Neural crest cell (in vitro differentiated cells): Measurements from ENCODE around the gene BCKDHB. TPM values are rescaled to one million over a fixed set of nuclear protein-coding genes. Genes with fewer than 3 reads are reported as not detected.
"Not testable (repeated sequence)": the region's sequence is repeated elsewhere in the genome, so short reads cannot be mapped to it uniquely, and the experiment has no call there.

Experiments used
- DNase-seq: peaks from one replicate; pipeline ENCODE4 v3.0.0; 2021; ENCODE audit warnings: low read depth, mixed read lengths, low spot score
- H3K27ac Mint-ChIP-seq: one replicate; pipeline ENCODE4 v1.8.0; 2021; ENCODE audit warnings: mild to moderate bottlenecking, mixed read lengths; ENCODE audit not compliant: unreplicated experiment
- H3K27me3 Mint-ChIP-seq: 2 replicates; pipeline ENCODE4 v1.8.0; 2021; ENCODE audit warnings: low read depth, mild to moderate bottlenecking, mixed read lengths
- H3K36me3 Mint-ChIP-seq: 2 replicates; pipeline ENCODE4 v1.8.0; 2021; ENCODE audit warnings: low read depth, mild to moderate bottlenecking, mixed read lengths
- H3K4me1 Mint-ChIP-seq: 2 replicates; pipeline ENCODE4 v1.8.0; 2021; ENCODE audit warnings: mixed read lengths
- H3K4me3 Mint-ChIP-seq: one replicate; pipeline ENCODE4 v1.8.0; 2021; ENCODE audit warnings: mild to moderate bottlenecking, mixed read lengths
- H3K9me3 Mint-ChIP-seq: 2 replicates; pipeline ENCODE4 v1.8.0; 2021; ENCODE audit warnings: mixed read lengths
- CTCF ChIP-seq: fragments of 200-600 bp; sonication (generic); conservative IDR thresholded peaks from 2 replicates; pipeline ENCODE4 v1.5.0; 2021; ENCODE audit warnings: antibody characterized with exemption, mild to moderate bottlenecking
- total RNA-seq: library from RNA; stranded (reverse); gene quantifications from 2 replicates; pipeline ENCODE4 v1.2.1, GENCODE V29; 2021

BCKDHB gene
- total RNA-seq, 1 donor from 2014 or later = 27.0 TPM

- TF ChIP-seq CTCF = no peak
- Mint-ChIP-seq H3K4me1 (no peaks in the 10 kb centered on the region), H3K27ac (no peak overlapping the region), H3K36me3 (peaks cover 6% of the 10 kb centered on the region), H3K9me3 (no peaks in the 10 kb centered on the region), H3K27me3 (no peaks in the 10 kb centered on the region), H3K4me3 (no peak overlapping the region)
- no peak for DNase-seq
Observed at GRCh38 chr6:80234401-80234800, 127.9 kb downstream of the BCKDHB start.

GRCh38 chr6:80234908-80235307, 128.4 kb downstream of the BCKDHB start:
- H3K4me3 Mint-ChIP-seq = no peak overlapping the region
- no peak for TF ChIP-seq CTCF
- peaks cover under 1% of the 10 kb centered on the region for H3K9me3 Mint-ChIP-seq
- DNase-seq = no peak
- H3K27me3 Mint-ChIP-seq = no peaks in the 10 kb centered on the region
- H3K27ac Mint-ChIP-seq = no peak overlapping the region
- peaks cover 8% of the 10 kb centered on the region for H3K36me3 Mint-ChIP-seq
- no peaks in the 10 kb centered on the region for H3K4me1 Mint-ChIP-seq

- DNase-seq = no peak
- Mint-ChIP-seq H3K27me3 (no peaks in the 10 kb centered on the region), H3K9me3 (peaks cover 4% of the 10 kb centered on the region), H3K27ac (no peak overlapping the region), H3K4me3 (no peak overlapping the region), H3K4me1 (no peaks in the 10 kb centered on the region), H3K36me3 (peaks cover 13% of the 10 kb centered on the region)
- TF ChIP-seq CTCF = no peak
Observed at GRCh38 chr6:80235647-80236046, 129.2 kb downstream of the BCKDHB start.

DNA sequence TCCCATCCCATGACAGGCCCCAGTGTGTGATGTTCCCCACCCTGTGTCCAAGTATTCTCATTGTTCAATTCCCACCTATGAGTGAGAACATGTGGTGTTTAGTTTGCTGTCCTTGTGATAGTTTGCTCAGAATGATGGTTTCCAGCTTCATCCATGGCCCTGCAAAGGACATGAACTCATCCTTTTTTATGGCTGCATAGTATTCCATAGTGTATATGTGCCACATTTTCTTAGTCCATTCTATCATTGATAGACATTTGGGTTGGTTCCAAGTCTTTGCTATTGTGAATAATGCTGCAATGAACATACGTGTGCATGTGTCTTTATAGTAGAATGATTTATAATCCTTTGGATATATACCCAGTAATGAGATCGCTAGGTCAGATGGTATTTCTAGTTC, 132.3 kb downstream of the BCKDHB start:
- not testable (repeated sequence) for H3K4me1 Mint-ChIP-seq, H3K27ac Mint-ChIP-seq, H3K9me3 Mint-ChIP-seq, DNase-seq, H3K27me3 Mint-ChIP-seq, H3K4me3 Mint-ChIP-seq
- peaks cover 21% of the 10 kb centered on the region for H3K36me3 Mint-ChIP-seq

- Mint-ChIP-seq H3K27ac (no peak overlapping the region), H3K4me3 (no peak overlapping the region), H3K27me3 (no peaks in the 10 kb centered on the region), H3K36me3 (peaks cover 12% of the 10 kb centered on the region), H3K4me1 (peaks cover 17% of the 10 kb centered on the region), H3K9me3 (peaks cover 5% of the 10 kb centered on the region)
- DNase-seq = no peak
- no peak for TF ChIP-seq CTCF
Observed at GRCh38 chr6:80245043-80245442, 138.6 kb downstream of the BCKDHB start.

DNA sequence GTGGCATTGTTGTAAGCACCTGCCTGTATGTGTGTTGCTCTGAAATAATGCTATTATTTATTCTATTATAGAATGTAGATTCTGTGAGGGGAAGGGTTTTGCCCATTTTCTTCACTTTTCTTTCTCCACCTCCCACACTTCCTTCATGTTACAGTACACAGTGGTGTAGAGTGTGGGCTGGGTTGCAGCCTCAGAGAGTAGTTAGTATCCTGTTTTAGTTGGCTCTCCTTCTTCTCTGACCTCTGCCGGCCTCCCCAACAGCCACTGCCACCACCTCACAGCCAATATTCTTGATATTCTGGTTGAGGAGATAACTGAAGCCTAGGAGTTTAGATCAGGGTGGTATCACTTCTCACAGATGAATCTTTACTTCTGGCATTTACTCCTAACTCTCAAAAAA, 143.4 kb downstream of the BCKDHB start:
- no peak for TF ChIP-seq CTCF
- H3K27me3 Mint-ChIP-seq = no peaks in the 10 kb centered on the region
- peaks cover 37% of the 10 kb centered on the region for H3K4me1 Mint-ChIP-seq
- no peaks in the 10 kb centered on the region for H3K36me3 Mint-ChIP-seq
- DNase-seq = no peak
- no peaks in the 10 kb centered on the region for H3K9me3 Mint-ChIP-seq
- H3K27ac Mint-ChIP-seq = no peak overlapping the region
- no peak overlapping the region for H3K4me3 Mint-ChIP-seq
